Right renal pelvis (tissue), 4 donors: ENCODE data around the gene CLSTN1. TPM values are rescaled to one million over a fixed set of nuclear protein-coding genes. Genes with fewer than 3 reads are reported as not detected.
"Not testable (repeated sequence)": the region's sequence is repeated elsewhere in the genome, so short reads cannot be mapped to it uniquely, and the experiment has no call there.

Source experiments
- DNase-seq, 4 donors: peaks; one replicate each; pipeline ENCODE4 v3.0.0-alpha.2; 2013; ENCODE audit warnings: low read depth in 4 of 4, low spot score in 3 of 4, missing footprints in 1 of 4
- polyA plus RNA-seq, 4 donors: library from polyadenylated mRNA; unstranded; fragments of 120-200 nt; gene quantifications; one replicate each; pipeline ENCODE4 v1.2.1, GENCODE V29; 2013; ENCODE audit not compliant: insufficient read length in 4 of 4

The CLSTN1 gene
- polyA plus RNA-seq, 4 donors, result 141 to 170 (median 147) TPM

DNA sequence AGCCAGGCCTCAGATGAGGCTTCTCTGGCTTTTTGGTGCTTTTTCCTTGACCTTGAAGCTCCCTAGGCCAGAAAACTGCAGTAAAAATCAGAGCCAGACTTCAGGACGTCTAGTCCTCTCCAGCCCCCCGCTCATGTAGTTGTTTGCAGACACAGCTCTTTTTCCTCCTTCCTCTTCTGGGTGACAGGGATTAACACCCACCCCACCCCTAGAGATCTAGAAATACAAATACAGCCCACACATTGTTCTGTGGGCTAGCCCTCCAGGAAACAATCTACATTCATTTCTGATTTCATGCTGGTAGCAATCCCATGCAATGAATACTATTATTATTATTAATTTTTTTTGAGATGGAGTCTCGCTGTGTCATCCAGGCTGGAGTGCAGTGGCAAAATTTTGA is 9.9 kb upstream of the CLSTN1 start:
- DNase-seq, result no peak

GRCh38 chr1:9827558-9828185 is 3.9 kb upstream of the CLSTN1 start:
- DNase-seq, result no peak

DNA sequence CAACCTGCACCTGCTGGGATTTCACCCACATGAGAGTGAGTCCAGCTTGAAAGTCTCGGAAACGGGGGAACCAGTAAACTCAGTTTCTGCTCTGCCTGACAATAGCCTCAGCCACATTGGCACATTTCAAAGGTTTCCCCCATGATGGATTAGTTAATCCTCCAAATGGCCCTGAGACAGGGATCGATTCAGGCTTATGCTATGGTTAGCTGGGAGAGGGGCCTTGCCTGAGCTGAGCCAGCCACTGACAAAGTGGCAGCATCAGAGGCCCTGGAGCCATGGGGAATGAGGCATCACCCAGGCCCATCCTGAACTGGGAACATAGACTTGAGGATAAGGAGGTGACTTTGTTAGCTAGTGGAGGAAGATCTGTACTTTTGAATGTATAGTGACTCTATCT is 2.9 kb upstream of the CLSTN1 start:
- no peak for DNase-seq

DNA sequence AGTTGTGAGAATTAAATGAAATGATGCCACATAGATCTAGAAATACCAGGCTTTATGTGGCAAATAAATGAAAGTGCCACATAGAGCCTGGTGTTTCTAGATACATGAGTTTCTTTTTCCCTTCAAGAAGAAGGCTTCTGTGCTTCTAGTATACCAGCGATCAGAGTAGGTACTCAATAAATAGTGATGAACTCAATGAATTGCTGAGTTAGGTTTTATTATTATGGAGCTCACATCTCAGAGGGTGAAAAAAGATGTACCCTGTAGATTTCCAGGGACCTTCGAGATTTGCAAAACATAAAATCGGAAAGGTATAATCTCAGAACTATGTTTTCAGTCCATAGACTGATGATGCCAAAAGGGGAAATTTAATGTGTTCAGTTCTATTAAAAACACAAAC is 2.3 kb upstream of the CLSTN1 start:
- DNase-seq, result no peak

- no peak for DNase-seq
Observed at GRCh38 chr1:9825093-9826074, 1.6 kb upstream of the CLSTN1 start.

DNA sequence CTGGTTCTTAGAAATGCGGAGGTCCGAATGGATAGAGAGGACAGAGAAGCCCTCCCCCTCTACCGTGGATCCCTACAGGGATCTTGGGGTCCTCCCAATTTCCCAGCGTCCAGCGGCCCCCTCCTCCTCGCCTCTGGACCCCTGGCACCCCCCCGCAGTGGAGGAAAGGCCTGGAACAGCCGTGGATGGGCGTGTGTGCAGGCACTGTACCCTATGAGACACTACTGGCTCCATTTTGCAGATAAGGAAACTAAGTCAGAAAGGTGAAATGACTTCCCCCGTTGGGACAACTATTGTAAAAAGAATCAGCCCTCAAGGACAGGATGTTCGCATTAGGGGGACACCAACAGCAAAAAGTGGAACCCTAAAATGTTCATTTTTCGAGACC is 931 bp upstream of the CLSTN1 start:
- no peak for DNase-seq

- DNase-seq, result no peak
Observed at GRCh38 chr1:9823693-9823942, 147 bp downstream of the CLSTN1 start.

- DNase-seq, result no peak
Observed at GRCh38 chr1:9822897-9823692, 670 bp downstream of the CLSTN1 start.

- no peak for DNase-seq
Observed at GRCh38 chr1:9822490-9822889, 1.3 kb downstream of the CLSTN1 start.

- DNase-seq, result no peak
Observed at GRCh38 chr1:9821710-9822109, 2.1 kb downstream of the CLSTN1 start.

DNA sequence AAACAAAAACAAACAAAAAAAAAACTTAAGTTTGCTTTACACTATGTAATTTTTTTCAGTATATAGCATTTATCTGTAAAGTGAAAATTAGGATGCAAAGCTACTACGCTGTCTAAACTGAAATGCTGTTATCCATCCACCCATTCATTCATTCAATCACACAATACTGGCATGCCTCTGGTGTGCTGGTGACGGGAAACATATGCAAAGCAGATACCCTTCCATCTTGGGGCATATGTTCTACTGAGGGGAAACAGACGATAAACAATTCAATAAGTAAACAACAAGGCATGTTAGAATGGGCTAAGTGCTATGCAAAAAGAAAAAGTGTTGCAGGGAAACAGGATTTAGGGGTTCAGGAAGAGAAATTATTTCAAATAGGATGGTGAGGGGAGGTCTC is 3.2 kb downstream of the CLSTN1 start:
- DNase-seq, result no peak

DNA sequence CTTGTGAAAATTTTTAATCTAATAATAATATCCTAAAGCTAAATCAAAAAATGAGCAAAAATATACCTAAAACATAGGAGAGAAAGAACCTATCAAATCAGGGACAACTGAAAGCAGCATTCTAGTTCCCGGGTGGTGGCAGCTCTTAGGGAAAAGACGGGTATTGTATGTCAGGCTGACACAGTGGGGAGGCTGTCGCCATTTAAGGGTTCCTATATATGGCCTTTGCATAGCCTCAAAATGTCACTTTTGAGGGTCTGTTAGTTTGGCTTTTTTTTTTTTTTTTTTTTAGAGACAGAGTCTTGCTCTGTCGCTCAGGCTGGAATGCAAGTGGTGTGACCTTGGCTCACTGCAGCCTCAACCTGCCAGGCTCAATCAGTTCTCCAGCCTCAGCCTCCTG is 6.0 kb downstream of the CLSTN1 start:
- no peak for DNase-seq

DNA sequence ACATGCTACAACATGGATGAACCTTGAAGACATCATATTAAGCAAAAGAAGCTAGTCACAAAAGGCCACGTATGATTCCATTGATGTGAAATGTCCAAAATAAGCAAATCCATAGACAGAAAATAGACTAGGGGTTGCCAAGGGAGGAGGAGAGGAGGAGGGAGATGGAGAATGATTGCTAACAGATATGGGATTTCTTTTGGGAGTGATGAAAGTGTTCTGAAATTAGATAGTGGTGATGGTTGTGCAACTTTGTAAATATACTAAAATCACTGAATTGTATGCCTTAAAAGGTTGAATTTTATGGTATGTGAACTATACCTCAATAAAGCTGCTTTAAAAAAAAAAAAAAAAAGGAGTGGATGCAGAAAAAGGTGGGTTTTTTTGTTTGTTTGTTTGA is 7.6 kb downstream of the CLSTN1 start:
- no peak for DNase-seq

DNA sequence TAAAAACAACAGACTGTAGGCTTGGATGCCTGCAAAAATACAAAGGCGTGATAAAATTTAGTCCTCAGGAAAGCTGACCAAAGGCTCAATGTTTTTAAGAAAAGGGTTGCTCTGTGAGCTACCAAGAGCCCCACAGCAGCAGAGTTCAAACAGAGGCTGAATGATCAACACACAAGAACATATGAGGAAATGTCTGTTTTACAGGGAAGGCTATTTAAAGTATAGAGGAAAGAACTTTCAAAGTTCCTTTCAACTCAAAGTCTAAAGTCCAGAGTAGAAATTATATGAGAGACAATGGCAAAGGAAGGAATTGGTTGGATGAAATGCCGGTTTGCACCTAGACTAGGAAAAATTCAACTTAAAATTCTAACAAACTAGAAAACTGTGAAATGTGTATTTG is 8.6 kb downstream of the CLSTN1 start:
- no peak for DNase-seq

GRCh38 chr1:9814619-9815018 is 9.1 kb downstream of the CLSTN1 start:
- no peak for DNase-seq

DNA sequence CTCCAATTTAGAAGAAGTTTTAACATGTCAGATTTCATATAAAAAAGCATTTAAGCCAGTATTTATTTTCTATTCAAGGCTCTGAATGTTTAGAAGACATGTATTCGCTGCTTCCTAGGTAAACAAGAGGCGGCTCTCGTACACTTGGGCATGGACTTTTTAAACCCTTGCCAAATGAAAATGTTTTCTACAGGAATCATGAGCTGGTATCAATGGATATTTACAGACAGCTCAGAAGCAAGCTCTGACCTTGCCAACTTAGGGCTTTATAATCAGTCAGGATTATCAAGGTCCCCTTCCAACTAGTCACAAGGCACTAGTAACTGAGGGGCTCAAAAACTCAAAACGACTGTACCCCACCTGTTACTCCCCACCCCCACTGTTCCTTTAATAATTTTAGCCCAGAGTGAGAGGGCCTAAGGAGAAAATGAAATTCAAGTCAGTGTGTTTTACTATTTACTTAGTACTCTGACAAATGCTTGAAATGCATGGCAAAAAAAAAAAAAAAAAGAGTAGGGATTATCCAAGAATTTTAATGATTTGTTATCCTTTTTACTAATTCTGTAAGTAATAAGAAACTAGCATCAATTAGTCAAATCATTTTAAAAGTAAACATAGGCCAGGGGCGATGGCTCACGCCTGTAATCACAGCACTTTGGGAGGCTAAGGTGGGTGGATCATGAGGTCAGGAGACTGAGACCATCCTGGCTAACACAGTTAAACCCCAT is 12.4 kb downstream of the CLSTN1 start:
- no peak for DNase-seq

GRCh38 chr1:9809100-9809510 is 14.7 kb downstream of the CLSTN1 start:
- DNase-seq, result no peak

- DNase-seq, result no peak
Observed at GRCh38 chr1:9808459-9808858, 15.3 kb downstream of the CLSTN1 start.

- no peak for DNase-seq
Observed at GRCh38 chr1:9807541-9807940, 16.2 kb downstream of the CLSTN1 start.

- DNase-seq, result not testable (repeated sequence)
Observed at GRCh38 chr1:9805972-9806371, 17.8 kb downstream of the CLSTN1 start.

GRCh38 chr1:9805006-9805508 is 18.7 kb downstream of the CLSTN1 start:
- DNase-seq, result no peak
